Brain microvascular endothelial cell (primary cell): ENCODE results near the gene COMMD9.

Experiments
- DNase-seq: peaks from one replicate; pipeline ENCODE4 v3.0.0-alpha.2; 2020
- H3K27ac ChIP-seq: fragments of 250-450 bp; sonication (Bioruptor Pico); 2 replicates; pipeline ENCODE4 v1.5.1; 2020; ENCODE audit warnings: mild to moderate bottlenecking, moderate library complexity
- H3K27me3 ChIP-seq: fragments of 250-450 bp; sonication (Bioruptor Pico); replicated peaks from 2 replicates; pipeline ENCODE4 v1.5.1; 2020; ENCODE audit warnings: mild to moderate bottlenecking
- H3K36me3 ChIP-seq: fragments of 250-450 bp; sonication (Bioruptor Pico); replicated peaks from 2 replicates; pipeline ENCODE4 v1.5.1; 2020; ENCODE audit warnings: mild to moderate bottlenecking
- H3K4me3 ChIP-seq: 2 replicates; pipeline ENCODE4 v1.5.1; 2011; ENCODE audit warnings: low read depth, mild to moderate bottlenecking, control low read depth, low read length, moderate library complexity
- CTCF ChIP-seq: IDR thresholded peaks from 2 replicates; pipeline ENCODE4 v1.5.1; 2011; ENCODE audit warnings: low read depth, mild to moderate bottlenecking, moderate library complexity, low read length, control low read depth, inconsistent platforms; ENCODE audit errors: missing control alignments
- in situ Hi-C: cut with HindIII; loops from 2 replicates; pipeline ENCODE4 v1.10.0; 2017; ENCODE audit warnings: low sequenced_read_pairs, low pct_ligation_motif_present

The COMMD9 gene

DNA sequence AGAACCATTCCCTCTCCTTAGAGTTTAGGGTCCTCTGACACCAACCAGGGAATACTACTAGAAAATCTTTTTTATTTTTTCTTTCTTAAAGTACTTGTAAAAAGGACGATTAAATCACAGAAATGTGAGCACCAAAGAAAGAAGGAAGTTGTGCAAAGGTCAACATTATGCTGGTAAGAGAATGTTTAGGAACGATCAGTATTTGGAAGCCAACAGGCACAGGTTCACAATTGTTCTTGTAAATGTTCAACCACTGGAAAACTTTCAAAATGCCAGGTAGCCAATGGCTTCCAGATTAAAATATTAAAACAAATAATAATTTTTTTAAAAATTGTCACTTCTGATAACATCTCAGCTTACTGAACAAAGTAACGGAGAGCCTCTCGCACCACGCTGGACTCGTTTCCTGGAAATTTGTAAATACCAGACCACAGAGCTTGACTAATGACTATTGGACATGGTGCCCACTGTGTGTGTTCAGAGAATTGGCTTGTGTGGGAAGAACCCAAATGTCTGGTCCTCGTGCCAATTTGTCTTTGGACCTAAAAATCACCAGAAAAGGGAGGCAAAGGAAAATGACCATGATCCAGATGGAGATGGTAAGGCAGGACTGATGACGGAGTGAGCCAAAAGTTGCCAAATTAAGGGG lies 20.8 kb downstream of the COMMD9 start:
- in situ Hi-C loops: loop anchor here (25.0 kb wide), 1 partner anchor 656 kb away; the partner anchor contains the start of gene FJX1
- Histone ChIP-seq H3K27ac (no peak overlapping the region), H3K36me3 (peaks cover 6% of the 10 kb centered on the region), H3K4me3 (no peak overlapping the region), H3K27me3 (no peaks in the 10 kb centered on the region)
- TF ChIP-seq CTCF: no peak
- DNase-seq: no peak

- no peaks in the 10 kb centered on the region for H3K27me3 ChIP-seq
- H3K27ac ChIP-seq: no peak overlapping the region
- TF ChIP-seq CTCF: no peak
- in situ Hi-C loops: loop anchor here (25.0 kb wide), 1 partner anchor 654 kb away; the partner anchor contains the start of gene FJX1
- H3K36me3 ChIP-seq: no peaks in the 10 kb centered on the region
- H3K4me3 ChIP-seq: no peak overlapping the region
- no peak for DNase-seq
Measured at GRCh38 chr11:36266767-36267166, 22.5 kb downstream of the COMMD9 start.

- no peaks in the 10 kb centered on the region for H3K27me3 ChIP-seq
- peak; percentile 28 for DNase-seq
- peak; percentile 92 for TF ChIP-seq CTCF
- no peak overlapping the region for H3K27ac ChIP-seq
- in situ Hi-C loops: loop anchor here (25.0 kb wide), 1 partner anchor 654 kb away; the partner anchor contains the start of gene FJX1
- H3K4me3 ChIP-seq: no peak overlapping the region
- no peaks in the 10 kb centered on the region for H3K36me3 ChIP-seq
Measured at GRCh38 chr11:36265793-36266628, 23.2 kb downstream of the COMMD9 start.

DNA sequence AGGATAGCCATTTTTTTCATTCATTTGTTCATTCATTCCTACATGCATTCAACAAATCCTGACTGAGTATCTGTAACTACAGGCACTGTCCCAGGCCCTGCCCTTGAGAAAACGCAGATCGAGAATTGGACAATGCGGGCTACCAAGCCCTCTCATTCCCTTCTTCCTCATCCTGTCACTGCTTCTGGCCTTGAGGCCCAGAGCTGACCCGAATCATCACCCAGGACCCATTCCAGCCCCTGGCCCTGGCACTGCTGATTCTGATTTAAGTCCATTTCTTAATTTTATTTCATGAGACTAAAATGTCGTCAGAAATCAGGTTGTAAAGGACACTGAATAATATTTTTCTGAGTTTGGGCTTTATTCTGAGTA lies 24.3 kb downstream of the COMMD9 start:
- TF ChIP-seq CTCF: no peak
- H3K4me3 ChIP-seq: no peak overlapping the region
- DNase-seq: no peak
- H3K27ac ChIP-seq: no peak overlapping the region
- H3K27me3 ChIP-seq: no peaks in the 10 kb centered on the region
- in situ Hi-C loops: loop anchor here (25.0 kb wide), 1 partner anchor 653 kb away; the partner anchor contains the start of gene FJX1
- no peaks in the 10 kb centered on the region for H3K36me3 ChIP-seq

- Histone ChIP-seq H3K27me3 (no peaks in the 10 kb centered on the region), H3K4me3 (no peak overlapping the region), H3K27ac (no peak overlapping the region), H3K36me3 (no peaks in the 10 kb centered on the region)
- no peak for TF ChIP-seq CTCF
- in situ Hi-C loops: loop anchor here (25.0 kb wide), 1 partner anchor 652 kb away; the partner anchor contains the start of gene FJX1
- DNase-seq: no peak
Measured at GRCh38 chr11:36264011-36264972, 24.9 kb downstream of the COMMD9 start.
